ENCODE measurements around the gene TMPRSS9.

Gene TMPRSS9

DNA sequence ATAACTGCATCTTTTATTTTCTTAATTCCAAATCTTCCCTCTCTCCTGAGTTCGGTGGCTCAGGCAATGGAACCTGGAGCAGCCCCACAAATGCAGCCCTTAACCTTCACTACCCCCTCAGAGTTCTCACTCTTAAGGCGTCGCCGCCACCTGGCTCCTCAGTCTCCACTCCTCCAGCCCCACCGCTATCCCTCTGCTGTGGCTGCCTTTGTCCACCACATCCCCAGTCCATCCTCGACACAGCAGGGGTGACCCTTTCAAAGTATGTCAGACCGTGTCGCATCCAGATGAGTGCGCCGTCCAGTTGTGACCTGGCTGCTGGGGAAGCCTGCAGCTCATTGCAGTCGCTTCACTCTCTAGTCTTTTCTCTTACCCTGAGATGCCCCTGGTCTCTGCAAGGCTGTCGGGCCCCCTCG, 30.6 kb upstream of the TMPRSS9 start:
- no peak for DNase-seq (ENCODE audit: low read depth)

- DNase-seq (ENCODE audit: low read depth) = no peak
Observed at GRCh38 chr19:2330255-2330631, 29.8 kb upstream of the TMPRSS9 start.

- DNase-seq (ENCODE audit: low read depth) = no peak
Observed at GRCh38 chr19:2330632-2331284, 29.3 kb upstream of the TMPRSS9 start.

- DNase-seq (ENCODE audit: low read depth) = no peak
Observed at GRCh38 chr19:2331601-2332246, 28.3 kb upstream of the TMPRSS9 start.

DNA sequence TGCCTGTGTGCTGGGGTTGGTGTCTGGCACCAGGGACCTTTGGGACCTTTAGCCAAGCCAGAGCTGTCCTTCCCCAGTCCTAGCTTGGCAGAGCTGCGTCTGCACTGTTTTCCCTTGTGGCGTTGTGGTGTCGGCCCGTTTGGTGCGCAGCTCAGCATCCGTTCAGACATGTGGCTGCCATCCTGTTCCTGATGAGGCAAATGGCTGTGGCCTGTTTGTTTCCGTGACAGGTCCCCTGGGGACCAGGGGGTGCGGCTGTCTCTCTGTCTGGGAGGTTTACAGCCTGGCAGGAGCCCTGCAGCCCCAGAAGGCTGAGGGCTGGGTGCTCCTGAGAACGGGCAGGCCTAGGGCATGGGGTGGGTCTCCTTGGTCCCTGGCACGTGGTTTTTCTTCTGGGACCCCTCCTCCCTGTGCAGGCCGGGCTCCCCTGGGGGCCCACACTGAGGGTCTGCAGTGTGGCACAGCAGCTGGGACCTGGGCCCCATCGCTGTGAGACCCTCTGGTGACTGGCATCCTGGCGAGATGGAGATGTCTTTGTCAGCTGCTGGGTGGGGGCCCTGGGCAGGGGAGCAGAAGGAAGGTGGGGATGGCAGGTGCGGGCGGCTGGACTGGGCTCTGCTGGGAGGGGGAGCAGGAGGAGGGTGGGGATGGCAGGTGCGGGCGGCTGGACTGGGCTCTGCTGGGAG, 27.6 kb upstream of the TMPRSS9 start:
- no peak for DNase-seq (ENCODE audit: low read depth)

DNA sequence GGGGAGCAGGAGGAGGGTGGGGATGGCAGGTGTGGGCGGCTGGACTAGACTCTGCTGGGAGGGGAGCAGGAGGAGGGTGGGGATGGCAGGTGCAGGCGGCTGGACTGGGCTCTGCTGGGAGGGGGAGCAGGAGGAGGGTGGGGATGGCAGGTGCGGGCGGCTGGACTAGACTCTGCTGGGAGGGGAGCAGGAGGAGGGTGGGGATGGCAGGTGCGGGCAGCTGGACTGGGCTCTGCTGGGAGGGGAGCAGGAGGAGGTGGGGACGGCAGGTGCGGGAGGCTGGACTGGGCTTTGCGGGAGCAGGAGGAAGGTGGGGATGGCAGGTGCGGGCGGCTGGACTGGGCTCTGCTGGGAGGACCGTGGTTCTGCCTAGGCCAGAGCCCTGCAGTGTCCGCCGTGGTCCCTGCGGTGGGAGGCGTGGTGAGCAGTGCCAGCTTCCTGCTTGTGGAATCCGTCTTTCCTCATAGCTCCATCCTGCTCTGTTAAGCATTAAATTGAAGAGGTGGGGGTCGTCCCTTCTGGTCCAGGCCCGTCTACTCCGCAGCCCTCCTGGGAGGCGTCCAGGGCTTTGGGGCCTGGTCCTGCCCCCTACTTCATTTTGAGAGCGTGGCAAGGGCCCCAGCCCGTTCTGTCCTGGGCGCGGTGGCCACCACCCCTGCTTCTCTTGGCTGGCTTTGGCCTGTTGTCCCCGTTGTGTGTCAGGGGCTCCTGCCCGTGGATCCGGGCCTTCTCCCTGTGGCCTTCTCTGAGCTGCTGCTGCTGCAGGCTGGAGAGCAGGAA, 26.8 kb upstream of the TMPRSS9 start:
- DNase-seq (ENCODE audit: low read depth) = no peak

DNA sequence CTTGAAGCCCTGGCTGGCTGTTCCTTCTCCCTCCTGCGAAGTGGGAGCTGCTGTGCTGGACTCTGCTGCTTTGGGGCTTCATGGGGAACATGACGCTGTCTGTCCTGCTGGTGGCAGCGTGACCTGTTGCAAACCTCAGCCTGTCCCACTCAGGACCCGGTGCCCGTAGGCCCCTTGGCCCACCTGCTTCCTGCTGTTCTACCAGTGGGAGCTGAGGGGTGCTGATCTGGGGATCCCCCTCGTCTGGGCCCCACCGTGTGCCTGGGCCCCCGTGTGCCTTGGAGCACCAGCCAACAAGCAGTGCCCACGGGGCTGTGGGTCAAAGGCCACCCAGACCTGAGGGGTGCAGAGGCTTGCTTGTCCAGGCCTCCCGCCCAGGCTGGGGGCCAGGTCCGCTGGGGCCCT, 26.3 kb upstream of the TMPRSS9 start:
- no peak for DNase-seq (ENCODE audit: low read depth)

DNA sequence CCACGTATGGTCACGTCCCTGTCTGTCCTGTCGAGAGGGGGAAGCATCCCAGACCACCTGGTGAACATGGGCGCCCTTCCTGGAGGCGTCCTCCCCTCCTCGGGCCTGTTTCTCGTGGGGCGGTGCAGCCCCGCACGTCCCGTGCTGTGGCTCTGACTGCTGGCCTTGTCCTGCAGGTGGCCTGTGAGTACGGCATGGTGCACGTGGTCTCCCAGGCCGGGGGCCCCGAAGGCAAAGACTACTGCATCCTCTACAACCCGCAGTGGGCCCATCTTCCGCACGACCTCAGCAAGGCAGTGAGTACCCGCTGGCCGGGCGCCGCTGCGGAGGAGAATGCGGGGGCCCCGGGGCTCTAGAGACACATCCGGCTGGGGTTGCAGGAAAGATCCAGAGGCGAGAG, 25.6 kb upstream of the TMPRSS9 start:
- DNase-seq (ENCODE audit: low read depth) = no peak

DNA sequence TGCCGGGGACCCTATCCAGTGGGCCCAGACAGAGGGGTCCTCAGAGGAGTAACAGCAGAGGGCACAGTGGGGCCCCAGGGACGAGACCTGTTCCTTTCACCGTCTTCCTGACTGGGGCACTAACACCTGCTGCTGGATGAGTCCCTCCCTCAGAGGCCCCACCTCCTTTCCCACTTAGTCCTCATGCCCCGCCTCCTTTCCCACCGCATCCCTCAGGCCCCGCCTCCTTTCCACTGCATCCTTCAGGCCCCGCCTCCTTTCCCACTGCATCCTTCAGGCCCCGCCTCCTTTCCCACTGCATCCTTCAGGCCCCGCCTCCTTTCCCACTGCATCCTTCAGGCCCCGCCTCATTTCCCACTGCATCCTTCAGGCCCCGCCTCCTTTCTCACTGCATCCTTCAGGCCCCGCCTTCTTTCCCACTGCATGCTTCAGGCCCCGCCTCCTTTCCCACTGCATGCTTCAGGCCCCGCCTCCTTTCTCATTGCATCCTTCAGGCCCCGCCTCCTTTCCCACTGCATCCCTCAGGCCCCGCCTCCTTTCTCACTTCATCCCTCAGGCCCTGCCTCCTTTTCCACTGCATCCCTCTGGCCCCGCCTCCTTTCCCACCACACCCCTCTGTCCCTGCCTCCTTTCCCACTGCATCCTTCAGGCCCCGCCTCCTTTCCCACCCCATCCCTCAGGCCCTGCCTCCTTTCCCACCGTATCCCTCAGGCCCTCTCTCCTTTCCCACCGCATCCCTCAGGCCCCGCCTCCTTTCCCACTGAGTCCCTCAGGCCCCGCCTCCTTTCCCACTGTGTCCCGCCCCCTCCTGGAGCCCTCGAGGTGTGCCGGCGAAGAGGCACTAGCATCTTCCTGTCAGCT, 24.8 kb upstream of the TMPRSS9 start:
- no peak for DNase-seq (ENCODE audit: low read depth)

GRCh38 chr19:2335848-2336247, 24.2 kb upstream of the TMPRSS9 start:
- no peak for DNase-seq (ENCODE audit: low read depth)

DNA sequence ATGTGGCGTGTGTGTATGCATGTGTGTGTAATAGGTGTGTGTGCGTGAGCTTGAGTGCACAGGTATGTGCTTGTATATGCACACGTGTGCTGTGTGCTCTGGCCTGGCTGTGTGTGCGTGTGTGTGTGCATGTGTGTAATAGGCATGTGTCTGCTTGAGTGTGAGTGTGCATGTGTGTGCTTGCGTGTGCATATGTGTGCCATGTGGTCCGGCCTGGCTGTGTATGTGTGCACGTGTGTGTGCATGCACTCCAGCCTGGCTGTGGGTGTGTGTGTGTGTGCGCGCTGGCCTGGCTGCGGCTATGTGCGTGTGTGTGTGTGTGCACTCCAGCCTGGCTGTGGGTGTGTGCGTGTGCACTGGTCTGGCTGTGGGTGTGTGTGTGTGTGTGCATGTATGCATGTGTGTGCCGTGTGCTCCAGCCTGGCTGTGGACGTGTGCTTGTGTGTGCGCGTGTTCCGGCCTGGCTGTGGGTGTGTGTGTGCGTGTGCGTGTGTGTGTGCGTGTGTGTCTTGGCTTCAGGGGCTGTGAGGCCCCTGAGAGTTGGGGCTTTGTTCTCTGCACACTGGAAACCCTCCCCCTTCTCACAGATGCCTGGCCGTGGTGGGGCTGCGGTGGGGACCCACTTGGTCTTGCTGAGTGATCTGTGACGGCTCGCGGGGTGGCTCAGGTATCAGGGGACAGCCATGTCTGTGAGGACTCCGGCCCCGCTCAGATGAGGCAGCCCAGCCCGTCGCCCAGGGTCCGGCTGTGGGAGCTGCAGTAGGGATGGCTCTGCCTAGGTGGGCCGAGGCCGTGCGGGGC, 23.3 kb upstream of the TMPRSS9 start:
- DNase-seq (ENCODE audit: low read depth) = no peak

GRCh38 chr19:2337329-2337707, 22.7 kb upstream of the TMPRSS9 start:
- DNase-seq (ENCODE audit: low read depth) = no peak

- no peak for DNase-seq (ENCODE audit: low read depth)
Observed at GRCh38 chr19:2338055-2338615, 21.9 kb upstream of the TMPRSS9 start.

GRCh38 chr19:2338751-2339643, 21.1 kb upstream of the TMPRSS9 start:
- no peak for DNase-seq (ENCODE audit: low read depth)

GRCh38 chr19:2339644-2340310, 20.3 kb upstream of the TMPRSS9 start:
- DNase-seq (ENCODE audit: low read depth) = no peak

DNA sequence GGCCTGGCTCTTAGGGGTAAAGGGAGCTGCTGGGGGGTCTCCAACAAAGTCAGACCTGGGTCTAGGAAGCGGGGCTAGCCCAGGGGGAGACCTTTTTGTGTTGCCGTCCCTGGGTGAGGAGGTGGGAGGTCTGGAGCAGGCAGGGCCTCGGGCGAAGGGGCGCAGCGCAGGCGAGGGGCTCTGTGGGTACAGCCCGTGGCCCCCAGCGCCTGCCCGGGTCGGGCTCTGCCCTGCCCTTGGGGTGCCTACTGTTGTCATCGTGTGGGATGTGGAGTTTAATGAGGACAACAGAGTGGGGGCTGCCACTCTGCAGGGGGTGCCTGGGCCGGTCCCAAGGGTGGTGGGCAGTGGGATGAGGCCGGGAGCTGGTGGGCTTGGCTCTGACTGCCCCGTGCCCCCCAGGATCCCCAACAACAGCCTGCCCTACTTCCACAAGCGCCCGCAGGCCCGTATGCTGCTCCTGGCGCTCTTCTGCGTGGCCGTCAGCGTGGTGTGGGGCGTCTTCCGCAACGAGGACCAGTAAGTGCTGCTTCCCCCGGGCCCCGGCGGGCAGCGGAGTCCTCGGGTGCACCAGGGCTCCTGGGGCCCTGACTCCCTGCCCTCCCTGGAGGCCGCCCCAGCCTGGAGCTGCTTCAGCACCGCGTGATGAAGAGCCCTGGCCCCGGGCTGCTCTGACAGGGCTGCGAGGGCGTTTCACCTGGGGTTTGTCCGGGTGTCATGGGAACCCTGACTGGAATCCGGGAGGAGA, 19.4 kb upstream of the TMPRSS9 start:
- DNase-seq (ENCODE audit: low read depth) = no peak

GRCh38 chr19:2341244-2341751, 18.8 kb upstream of the TMPRSS9 start:
- DNase-seq (ENCODE audit: low read depth) = no peak

GRCh38 chr19:2341982-2342381, 18.1 kb upstream of the TMPRSS9 start:
- DNase-seq (ENCODE audit: low read depth) = no peak
